GM18499 (cell line): ENCODE data around the gene GOLGA8S.
"Not testable (repeated sequence)": the region's sequence is repeated elsewhere in the genome, so short reads cannot be mapped to it uniquely, and the experiment has no call there.

Experiments
- ATAC-seq: cut with Tn5 transposase; IDR thresholded peaks from one replicate; pipeline ENCODE4 v1.9.1; 2021; ENCODE audit warnings: moderate number of reproducible peaks; ENCODE audit not compliant: insufficient read depth, unreplicated experiment

The GOLGA8S gene, protein sequence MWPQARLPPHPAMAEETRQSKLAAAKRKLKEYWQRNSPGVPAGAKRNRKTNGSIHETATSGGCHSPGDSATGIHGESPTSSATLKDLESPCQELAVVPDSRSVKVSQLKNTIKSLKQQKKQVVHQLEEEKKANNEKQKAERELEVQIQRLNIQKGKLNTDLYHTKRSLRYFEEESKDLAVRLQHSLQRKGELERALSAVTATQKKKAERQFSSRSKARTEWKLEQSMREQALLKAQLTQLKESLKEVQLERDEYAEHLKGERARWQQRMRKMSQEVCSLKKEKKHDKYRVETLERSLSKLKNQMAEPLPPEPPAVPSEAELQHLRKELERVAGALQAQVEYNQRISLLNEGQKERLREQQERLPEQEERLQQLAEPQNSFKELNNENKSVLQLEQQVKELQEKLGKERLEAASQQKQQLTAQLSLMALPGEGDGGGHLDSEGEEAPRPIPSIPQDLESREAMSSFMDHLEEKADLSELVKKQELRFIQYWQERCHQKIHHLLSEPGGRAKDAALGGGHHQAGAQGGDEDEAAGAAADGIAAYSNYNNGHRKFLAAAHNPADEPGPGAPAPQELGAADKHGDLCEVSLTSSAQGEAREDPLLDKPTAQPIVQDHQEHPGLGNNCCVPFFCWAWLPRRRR

DNA sequence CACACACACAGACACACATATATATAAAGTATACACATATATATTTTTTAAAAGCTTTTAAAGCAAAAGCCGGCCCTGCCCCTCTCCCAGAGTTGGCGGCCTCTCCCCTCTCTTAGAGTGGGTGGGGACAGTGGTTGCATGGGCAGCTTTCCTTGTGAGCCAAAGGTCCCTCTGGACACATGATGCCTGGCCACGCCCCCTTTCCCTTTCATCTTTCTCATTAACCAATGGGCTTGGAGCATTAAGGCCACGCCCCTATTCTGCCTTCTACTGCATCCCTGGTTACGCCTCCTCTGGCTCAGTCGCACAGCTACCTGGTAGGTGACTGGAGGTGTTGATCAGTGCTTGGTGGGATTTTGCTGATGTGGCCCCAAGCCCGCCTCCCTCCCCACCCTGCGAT is at the start of gene GOLGA8S:
Gene GOLGA8S, plus strand, starts transcription at position 301 of the 400 bp plus-strand sequence. Its CDS starts 62 bp downstream, at position 363.
- ATAC-seq, result not testable (repeated sequence)

DNA sequence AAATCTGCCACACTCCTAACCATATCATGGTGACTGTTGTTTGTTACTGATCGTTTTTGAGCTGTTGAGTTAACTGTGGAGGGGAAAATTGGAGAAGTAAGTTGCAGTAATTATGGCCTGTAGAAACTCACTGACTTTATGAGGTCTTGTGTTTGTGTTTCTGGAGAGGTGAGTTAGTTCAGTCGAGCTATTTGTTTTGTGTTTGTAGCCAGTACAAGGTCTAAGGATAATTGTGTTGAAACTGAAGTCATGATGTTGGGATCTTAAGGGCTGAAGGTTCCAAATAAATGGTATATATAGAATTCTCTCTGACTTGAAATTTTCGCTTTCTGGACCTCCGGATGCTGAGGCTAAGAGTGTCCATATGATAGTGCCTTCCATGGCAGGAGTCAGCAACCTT is 49.7 kb upstream of the GOLGA8S start:
- ATAC-seq, result not testable (repeated sequence)

DNA sequence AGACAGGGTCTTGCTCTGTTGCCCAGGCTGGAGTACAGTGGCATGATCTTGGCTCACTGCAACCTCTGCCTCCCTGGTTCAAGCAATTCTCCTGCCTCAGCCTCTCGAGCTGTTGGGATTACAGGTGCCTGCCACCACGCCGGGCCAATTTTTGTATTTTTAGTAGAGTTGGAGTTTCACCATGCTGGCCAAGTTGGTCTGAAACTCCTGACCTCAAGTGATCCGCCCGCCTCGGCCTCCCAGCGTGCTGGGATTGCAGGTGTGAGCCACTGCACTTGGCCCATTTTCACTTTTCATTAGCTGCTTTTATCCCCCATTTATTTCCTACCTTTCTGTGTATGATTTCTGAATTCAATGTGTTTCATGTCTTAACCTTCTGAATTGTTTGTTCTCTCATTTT is 48.6 kb upstream of the GOLGA8S start:
- not testable (repeated sequence) for ATAC-seq

DNA sequence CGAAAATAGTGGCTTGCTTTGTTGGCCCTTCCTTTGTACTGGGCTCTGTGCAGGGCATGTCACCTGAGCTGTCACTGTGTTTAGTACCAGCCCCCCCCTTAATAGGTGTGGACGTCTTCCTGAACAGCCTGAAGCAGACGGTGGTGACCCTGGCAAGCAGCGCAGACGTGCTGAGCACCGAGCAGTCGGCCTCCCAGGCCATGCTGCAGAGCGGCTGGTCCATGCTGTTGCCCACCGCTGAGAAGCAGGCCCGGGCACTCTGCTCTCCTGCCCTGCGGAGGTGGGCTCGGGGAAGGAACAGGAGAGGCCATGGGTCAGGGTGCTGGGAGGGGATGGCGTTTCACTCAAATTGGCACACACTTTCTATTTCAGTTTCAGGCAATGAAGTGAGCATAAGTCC is 43.3 kb upstream of the GOLGA8S start:
- ATAC-seq, result not testable (repeated sequence)

DNA sequence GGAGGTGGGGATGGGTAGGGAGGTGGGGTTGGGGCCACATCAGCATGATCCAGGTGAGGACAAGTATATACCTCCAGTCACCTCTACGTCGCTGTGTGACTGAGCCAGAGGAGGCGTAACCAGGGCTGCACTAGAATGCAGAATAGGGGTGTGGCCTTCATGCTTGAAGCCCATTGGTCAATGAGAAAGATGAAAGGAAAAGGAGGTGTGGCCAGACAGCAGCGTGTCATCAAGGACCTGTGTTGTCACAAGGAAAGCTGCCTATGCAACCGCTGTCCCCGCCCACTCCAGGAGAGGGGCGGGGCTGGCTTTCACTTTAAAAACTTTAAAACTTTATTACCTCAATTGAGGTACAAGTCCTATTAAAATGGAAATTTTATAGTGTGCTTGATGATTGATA is 20.5 kb upstream of the GOLGA8S start, which contains the start of gene GOLGA6L26:
Gene GOLGA6L26, minus strand, starts transcription at position 101 of the 400 bp plus-strand sequence. Its CDS starts 61 bp downstream, at position 40.
- ATAC-seq, result not testable (repeated sequence)

DNA sequence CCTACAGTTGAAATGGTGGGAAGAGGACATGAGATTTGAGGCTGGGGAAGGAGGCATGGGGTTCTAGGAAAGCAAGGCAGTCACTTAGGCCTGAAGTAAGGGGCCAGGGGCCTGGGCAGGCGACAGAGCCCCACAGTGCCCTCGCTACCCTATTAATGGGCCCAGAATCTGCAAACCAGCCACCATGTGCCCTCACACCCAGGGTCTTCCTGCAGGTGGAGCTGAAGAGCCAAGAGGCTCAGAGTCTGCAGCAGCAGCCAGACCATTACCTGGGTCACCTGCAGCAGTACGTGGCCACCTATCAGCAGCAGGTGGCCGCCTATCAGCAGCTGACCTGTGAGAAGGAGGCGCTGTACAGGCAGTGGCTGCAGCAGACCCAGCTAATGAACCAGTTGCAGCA is 8.1 kb downstream of the GOLGA8S start:
- not testable (repeated sequence) for ATAC-seq

DNA sequence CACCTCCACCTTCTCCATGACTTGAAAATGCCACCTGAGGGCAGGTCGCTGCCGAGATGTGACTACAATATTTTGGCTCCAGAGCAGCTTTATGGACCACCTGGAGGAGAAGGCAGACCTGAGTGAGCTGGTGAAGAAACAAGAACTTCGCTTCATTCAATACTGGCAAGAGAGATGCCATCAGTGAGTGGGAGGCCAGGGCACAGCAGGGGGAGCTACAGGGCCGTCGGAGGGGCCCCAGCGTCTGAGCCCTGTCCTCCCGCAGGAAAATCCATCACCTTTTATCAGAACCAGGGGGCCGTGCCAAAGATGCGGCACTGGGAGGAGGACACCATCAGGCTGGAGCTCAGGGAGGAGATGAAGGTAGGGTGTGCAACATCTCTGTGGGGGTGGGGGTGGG is 9.7 kb downstream of the GOLGA8S start:
- ATAC-seq, result not testable (repeated sequence)

DNA sequence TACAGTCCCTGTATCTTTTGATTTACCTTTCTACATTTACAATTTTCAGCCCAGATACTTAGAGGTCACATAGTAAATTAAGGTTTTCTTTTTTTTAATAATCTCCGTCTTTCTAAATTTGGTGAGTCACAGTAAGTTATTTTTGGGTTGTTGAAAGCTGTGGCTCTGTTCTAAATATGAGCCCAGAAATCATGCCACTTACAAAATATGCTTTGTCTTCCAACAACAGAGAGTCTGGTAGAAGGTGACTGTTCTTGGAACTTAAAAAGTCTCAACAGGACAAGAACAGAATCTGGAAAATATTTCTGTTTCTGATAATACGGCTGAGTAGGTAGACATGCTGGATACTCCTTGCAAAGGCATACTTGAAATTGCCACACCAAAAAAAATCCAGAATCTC is 16.0 kb downstream of the GOLGA8S start:
- ATAC-seq, result no peak

DNA sequence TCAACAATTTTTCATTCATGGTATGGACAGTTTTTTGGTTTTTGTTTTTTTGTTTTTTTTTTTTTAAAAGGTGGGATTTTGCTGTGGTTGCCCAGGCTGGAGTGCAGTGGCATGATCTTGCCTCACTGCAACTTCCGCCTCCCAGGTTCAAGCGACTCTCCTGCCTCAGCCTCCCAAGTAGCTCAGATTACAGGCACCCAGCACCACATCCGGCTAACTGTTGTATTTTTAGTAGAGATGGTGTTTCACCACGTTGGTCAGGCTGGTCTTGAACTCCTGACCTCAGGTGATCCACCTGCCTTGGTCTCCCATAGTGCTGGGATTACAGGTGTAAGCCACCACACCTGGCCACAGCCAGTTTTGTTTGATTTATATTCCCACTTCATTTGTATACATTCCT is 16.6 kb downstream of the GOLGA8S start:
- ATAC-seq, result not testable (repeated sequence)

DNA sequence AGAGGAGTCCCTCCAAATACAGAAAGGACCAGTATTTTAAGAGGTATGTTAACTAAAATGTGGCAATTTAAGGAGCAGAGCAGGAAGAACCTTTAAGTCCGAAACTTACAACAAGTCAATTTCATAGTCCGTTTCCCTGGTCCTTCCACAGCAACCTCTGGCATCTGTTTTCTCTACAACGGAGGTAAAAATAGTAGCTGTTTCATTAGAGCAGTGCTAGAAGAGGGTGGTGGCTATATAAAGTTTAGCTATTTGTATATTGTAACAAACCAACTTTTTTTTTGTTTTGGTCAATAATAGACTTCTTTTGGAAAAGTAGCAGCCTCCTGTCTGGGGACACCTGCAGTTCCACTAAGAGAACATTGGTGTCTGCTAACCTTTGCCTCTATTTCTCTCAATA is 17.3 kb downstream of the GOLGA8S start:
- not testable (repeated sequence) for ATAC-seq

DNA sequence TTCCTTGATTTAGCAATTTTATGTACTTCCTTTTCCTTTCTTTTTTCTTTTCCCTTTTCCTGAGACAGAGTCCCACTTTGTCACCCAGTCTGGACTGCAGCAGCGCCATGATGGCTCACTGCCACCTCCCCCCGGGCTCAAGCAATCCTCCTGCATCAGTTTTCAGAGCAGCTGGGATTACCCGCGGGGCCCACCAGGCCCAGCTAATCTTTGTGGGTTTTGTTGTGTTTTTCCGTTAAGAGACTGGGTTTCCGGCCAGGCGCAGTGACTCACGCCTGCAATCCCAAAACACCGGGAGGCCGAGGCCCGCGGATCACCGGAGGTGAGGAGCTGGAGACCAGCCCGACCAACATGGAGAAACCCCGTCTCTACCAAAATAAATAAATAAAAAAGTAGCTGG is 17.7 kb downstream of the GOLGA8S start:
- ATAC-seq, result no peak

DNA sequence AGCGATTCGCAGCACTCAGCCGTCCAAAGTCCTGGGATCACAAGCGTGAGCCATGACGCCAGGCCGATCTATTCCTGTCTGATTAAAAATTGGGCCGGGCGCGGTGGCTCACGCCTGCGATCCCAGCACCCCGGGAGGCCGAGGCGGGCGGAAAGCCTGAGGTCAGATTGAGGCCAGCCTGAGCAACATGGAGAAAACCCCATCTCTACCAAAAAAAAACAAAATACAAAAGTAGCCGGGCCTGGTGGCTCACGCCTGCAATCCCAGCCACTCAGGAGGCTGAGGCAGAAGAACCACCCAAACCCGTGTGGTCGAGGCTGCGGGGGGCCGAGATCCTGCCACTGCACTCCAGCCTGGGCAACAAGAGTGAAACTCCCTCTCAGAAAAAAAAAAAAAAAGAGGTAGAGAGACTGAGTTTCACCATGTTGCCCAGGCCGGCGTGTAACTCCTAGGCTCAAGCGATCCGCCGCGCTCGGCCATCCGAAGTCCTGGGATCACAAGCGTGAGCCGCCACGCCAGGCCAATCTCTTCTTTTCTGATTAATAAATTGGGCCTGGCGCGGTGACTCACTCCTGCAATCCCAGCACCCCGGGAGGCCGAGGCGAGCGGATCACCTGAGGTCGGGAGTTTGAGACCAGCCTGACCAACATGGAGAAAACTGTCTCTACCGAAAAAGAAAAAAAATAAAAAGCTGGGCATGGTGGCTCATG is 18.5 kb downstream of the GOLGA8S start:
- ATAC-seq, result not testable (repeated sequence)

DNA sequence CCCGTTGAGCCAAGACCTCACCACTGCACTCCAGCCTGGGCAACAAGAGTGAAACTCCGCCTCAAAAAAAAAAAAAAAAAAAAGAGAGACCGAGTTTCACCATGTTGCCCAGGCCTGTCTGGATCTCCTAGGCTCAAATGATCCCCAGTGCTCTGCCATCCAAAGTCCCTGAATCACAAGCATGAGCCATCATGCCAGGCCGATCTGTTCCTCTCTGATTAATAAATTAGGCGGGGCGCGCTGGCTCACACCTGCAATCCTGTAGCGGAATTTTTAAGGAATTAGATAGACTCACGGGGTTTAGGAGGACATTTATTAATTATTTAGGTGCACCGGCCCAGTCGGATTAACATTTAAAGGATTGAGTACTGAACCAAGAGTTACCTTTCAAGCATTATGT is 19.7 kb downstream of the GOLGA8S start:
- ATAC-seq, result not testable (repeated sequence)

DNA sequence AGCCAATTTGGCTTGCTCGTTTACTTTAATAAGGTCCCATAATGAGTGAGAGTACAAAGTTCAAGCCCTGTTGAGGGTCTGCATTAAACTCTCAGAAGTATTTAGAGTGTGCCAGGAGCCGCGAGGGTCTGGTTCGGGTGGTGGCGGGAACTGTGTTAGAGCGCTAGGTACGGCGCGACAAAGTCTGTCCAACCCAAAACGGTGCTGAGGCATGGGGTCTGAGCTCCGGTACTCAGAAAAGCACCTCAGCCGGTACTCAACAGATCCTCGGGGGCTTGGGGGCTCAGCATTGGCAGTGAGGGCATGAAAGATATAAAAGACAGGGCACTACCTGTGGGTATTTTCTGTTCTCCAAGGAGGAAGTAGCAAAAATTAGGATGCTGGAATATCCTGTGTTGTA is 24.4 kb downstream of the GOLGA8S start:
- ATAC-seq, result not testable (repeated sequence)

DNA sequence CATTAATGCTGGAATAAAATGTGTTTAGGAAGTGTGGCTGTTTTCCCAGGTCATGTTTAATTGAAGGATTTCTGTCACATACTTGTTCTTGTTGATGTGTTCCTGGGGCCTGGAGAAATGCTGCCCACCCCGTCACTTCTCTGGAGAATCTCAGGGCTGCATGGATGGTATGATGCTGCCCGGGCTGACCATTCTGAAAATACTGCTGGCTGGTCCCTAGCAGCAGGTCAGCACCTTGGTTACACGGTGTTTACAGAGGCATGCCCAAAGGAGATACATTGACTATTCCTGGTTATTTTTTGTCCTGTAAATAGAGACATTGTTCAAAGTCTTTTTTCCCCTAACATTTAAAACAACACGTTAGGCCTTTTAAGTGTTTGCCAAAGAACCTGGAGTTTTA is 26.2 kb downstream of the GOLGA8S start:
- not testable (repeated sequence) for ATAC-seq

DNA sequence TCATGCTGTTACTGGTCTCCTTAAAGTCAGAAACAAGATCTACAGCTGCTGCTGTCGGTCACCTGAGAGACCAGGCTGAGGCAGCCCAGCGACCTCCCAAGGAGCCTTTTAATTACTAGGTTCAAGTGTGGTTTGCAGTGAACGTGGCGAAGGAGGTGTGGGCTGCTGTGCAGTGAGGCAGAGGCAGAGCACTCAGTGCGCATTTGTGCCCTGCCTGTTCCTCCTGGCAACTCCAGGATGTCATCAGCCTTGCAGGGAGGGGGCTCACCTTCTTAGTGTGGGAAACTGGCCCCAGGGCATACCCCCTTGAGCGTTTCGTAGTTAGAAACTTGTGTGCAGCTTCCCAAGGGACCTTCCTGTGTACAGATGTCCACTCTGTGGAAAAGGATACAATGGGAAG is 26.6 kb downstream of the GOLGA8S start:
- ATAC-seq, result not testable (repeated sequence)

DNA sequence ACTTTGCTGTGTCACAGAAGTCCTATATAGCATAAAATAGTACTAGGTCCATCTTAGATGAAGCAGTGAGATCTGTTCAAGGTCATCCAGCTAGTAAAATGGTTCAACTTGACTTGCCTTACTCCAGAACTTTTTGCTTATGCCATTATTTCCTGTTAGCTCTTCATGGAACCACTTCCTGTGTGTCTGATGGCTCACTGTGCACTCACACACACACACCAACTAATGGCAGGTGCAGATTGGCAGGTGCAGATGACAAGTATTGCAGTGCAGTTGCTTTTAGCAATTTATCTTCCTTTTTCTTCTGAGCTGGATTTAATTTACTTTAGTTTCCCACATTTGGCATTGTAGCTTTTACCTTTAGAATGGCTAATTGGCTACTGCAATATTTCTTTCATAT is 29.8 kb downstream of the GOLGA8S start:
- ATAC-seq, result no peak

DNA sequence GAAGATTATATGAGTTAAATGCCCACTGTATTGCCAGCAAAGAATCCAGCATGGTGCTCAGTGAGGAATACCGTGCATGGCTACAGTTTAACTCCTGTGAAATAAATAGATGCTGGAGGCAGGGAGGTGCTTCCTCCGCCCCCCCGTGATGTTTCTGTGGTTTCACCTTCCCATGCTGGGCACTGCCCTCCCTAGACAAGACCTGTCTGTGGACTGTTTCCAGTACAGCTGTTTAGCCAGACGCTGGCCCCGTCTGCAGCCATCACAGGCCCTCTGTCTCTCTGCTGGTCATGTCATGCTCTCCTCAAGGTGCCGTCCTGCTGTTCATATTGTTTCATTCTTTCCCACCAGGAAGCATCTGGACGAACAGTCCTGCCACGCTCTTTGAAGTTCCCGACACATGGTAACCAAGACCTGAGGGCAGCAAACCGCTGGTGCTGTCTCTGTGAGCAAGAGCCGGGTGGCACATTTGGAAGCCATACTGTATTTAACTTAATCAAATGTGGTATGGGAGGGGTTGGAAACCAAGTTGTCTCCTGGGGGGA is 31.4 kb downstream of the GOLGA8S start:
- ATAC-seq, result no peak

DNA sequence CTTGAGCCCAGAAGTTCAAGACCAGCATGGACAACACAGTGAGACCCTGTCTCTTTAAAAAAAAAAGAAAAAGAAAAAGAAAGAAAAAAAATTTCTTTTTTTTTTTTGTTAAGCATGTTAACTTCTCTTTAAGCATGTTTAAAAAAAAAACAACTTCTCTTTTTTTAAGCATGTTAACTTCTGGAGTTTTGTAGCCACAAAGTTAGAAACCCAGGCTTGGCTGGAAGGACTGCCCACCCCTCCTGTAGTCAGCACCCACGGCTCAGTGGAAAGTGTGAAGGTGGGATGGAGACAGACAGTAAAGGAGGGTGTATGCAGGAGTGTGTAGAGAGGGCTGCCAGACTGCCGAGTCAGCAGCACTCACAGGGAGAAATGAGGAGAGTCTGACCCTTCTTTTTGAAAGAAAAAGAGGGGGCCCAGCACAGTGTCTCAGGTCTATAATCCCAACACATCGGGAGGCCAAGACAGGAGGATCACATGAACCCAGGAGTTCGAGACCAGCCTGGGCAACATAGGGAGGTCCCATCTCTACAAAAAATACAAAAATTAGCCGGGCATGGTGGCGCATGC is 33.2 kb downstream of the GOLGA8S start:
- no peak for ATAC-seq

DNA sequence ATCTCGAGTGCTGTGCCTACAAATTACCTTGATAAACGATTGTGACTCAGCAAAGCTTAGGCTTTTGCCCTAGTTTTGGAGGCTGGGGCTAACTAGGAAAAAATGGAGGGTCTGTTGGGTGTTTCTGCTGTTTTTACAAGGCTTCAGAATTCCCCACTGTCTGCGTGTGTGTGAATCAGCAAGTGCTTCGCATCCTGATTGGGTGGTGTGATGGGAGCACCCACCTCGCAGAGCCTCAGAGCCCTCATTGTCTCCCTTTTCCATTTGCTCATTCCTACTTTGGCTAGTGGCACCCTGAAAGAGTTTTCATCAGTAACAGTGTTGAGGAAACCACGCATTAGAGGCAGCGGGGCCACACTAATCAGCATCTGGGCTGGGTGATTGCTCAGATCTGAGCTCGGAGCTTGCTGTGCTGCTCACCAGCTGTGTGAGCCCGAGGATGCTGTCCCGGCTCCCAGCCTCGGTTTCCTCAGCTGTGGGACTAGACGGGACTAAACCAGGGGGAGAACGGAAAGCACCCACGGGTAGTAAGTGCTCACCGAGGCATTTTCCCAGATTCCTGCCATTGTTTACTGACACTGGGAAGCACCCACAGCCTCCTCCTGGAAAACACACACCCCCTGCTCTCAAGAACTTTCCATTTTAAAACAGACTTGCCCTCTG is 40.6 kb downstream of the GOLGA8S start:
- no peak for ATAC-seq
